Measurements from ENCODE around the gene UNC5B. TPM values are rescaled to one million over a fixed set of nuclear protein-coding genes. Genes with fewer than 3 reads are reported as not detected.

UNC5B gene
- polyA plus RNA-seq, 3 donors: 0.04 to 0.72 TPM; not detected in 1

DNA sequence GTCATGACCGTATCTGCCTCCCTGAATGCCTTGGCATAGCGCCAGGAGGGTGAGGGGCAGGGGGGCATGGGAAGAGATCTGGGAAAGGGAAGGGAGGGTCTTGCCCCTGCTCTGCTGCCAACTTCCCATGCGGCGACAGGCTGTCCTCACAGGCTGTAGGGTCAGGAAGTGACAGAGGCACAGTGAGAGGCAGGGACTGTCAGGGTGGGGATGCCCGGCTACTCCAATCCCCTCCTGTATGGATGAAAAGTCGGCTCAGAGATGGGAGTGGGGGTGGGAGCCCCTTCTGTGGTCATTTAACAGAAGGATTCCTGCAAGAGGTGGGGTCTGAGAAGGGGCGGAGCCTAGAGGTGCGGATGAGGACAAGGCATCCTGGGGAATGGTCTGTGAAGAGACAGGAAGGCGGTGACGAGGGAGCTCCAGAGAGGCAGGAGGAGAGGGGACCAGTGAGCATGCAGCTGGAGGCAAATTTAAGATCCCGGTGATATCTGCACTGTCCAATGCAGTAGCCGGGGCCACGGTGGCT lies 20.8 kb upstream of the UNC5B start:
- no peaks in the 10 kb centered on the region for H4K20me1 ChIP-seq (ENCODE audit: insufficient read depth, low read length)
- peaks cover 0 to 2% of the 10 kb centered on the region in 2 donors for H3K9me3 ChIP-seq (replicated peaks in 1 of 2; ENCODE audit: control insufficient read depth in 1 of 2, insufficient read depth in 1 of 2, low read length in 2 of 2)
- no peaks in the 10 kb centered on the region for H3K36me3 ChIP-seq (replicated peaks in 1 of 2; ENCODE audit: control insufficient read depth in 1 of 2, insufficient read depth in 2 of 2, low read length in 2 of 2)
- no peak overlapping the region for H3K9ac ChIP-seq (ENCODE audit: insufficient read depth, low read length, poor library complexity, severe bottlenecking)
- DNase-seq: no peak
- H3K79me2 ChIP-seq (ENCODE audit: insufficient read depth, low read length): no peaks in the 10 kb centered on the region
- H3K27me3 Mint-ChIP-seq (ENCODE audit: low read depth in 3 of 3): peaks cover 4 to 11% (median 5%) of the 10 kb centered on the region in 3 donors
- no peak overlapping the region for H3K4me2 ChIP-seq (replicated peaks; ENCODE audit: extremely low read depth, low read length, poor library complexity, severe bottlenecking)
- H3K4me3 Mint-ChIP-seq: no peak overlapping the region
- TF ChIP-seq, protein P1, sequence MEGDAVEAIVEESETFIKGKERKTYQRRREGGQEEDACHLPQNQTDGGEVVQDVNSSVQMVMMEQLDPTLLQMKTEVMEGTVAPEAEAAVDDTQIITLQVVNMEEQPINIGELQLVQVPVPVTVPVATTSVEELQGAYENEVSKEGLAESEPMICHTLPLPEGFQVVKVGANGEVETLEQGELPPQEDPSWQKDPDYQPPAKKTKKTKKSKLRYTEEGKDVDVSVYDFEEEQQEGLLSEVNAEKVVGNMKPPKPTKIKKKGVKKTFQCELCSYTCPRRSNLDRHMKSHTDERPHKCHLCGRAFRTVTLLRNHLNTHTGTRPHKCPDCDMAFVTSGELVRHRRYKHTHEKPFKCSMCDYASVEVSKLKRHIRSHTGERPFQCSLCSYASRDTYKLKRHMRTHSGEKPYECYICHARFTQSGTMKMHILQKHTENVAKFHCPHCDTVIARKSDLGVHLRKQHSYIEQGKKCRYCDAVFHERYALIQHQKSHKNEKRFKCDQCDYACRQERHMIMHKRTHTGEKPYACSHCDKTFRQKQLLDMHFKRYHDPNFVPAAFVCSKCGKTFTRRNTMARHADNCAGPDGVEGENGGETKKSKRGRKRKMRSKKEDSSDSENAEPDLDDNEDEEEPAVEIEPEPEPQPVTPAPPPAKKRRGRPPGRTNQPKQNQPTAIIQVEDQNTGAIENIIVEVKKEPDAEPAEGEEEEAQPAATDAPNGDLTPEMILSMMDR (IDR thresholded peaks at IDR 0.05): no peak
- WGBS (ENCODE audit: insufficient coverage): 77% methylated on average over 11 of the region's 13 CpGs
- no peaks in the 10 kb centered on the region for H3K36me3 Mint-ChIP-seq
- intact Hi-C loops (cut with micrococcal nuclease): no loop called here
- H3K27ac Mint-ChIP-seq: no peak overlapping the region
- no peak overlapping the region for H2AFZ ChIP-seq (ENCODE audit: insufficient read depth, low read depth, low read length, poor library complexity, severe bottlenecking)
- peaks cover 0 to 7% (median 3%) of the 10 kb centered on the region in 7 donors for H3K9me3 Mint-ChIP-seq
- H3K4me1 ChIP-seq (ENCODE audit: control insufficient read depth in 1 of 2, insufficient read depth in 2 of 2, low read length in 2 of 2): no peaks in the 10 kb centered on the region
- no peaks in the 10 kb centered on the region for H3K4me1 Mint-ChIP-seq
- no peaks in the 10 kb centered on the region for H3K27me3 ChIP-seq (ENCODE audit: control insufficient read depth in 2 of 2, insufficient read depth in 2 of 2, low read length in 2 of 2)
- no peak overlapping the region for H3K4me3 ChIP-seq (replicated peaks in 1 of 3; ENCODE audit: low read depth in 2 of 3, low read length in 3 of 3)
- H3K27ac ChIP-seq (ENCODE audit: low read depth in 1 of 2, low read length in 2 of 2): no peak overlapping the region

DNA sequence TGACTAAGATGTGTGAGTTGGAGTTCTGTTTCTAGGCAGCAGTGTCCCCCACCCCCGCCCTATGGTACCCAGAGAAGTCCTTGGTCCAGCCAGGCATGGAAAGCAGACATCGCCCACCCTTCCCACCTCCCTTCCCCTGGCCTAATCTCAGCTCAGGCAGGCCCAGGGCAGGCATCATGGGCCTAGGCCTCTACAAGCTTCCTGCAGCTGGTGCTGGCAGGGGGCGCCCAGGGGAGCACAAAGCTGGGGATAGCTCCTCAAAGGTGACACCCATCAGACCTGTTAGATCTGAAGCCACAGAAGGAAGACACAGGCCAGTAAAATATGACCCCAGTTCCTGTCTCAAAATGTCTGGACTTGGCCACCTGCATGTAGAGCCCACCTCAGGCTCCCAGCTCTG lies 18.9 kb upstream of the UNC5B start:
- Histone ChIP-seq H4K20me1 (ENCODE audit: insufficient read depth, low read length) (no peaks in the 10 kb centered on the region), H3K4me3 (replicated peaks in 1 of 3; ENCODE audit: low read depth in 2 of 3, low read length in 3 of 3) (no peak overlapping the region), H3K4me1 (ENCODE audit: control insufficient read depth in 1 of 2, insufficient read depth in 2 of 2, low read length in 2 of 2) (no peaks in the 10 kb centered on the region), H3K4me2 (replicated peaks; ENCODE audit: extremely low read depth, low read length, poor library complexity, severe bottlenecking) (no peak overlapping the region), H3K9ac (ENCODE audit: insufficient read depth, low read length, poor library complexity, severe bottlenecking) (no peak overlapping the region), H3K36me3 (replicated peaks in 1 of 2; ENCODE audit: control insufficient read depth in 1 of 2, insufficient read depth in 2 of 2, low read length in 2 of 2) (no peaks in the 10 kb centered on the region), H3K27me3 (ENCODE audit: control insufficient read depth in 2 of 2, insufficient read depth in 2 of 2, low read length in 2 of 2) (no peaks in the 10 kb centered on the region), H3K27ac (ENCODE audit: low read depth in 1 of 2, low read length in 2 of 2) (no peak overlapping the region), H3K9me3 (replicated peaks in 1 of 2; ENCODE audit: control insufficient read depth in 1 of 2, insufficient read depth in 1 of 2, low read length in 2 of 2) (peaks cover 8 to 12% of the 10 kb centered on the region in 2 donors), H3K79me2 (ENCODE audit: insufficient read depth, low read length) (no peaks in the 10 kb centered on the region), H2AFZ (ENCODE audit: insufficient read depth, low read depth, low read length, poor library complexity, severe bottlenecking) (no peak overlapping the region)
- H3K27me3 Mint-ChIP-seq (ENCODE audit: low read depth in 3 of 3): peaks cover 4 to 10% (median 8%) of the 10 kb centered on the region in 3 donors
- H3K4me1 Mint-ChIP-seq: no peaks in the 10 kb centered on the region
- no peak overlapping the region for H3K4me3 Mint-ChIP-seq
- H3K9me3 Mint-ChIP-seq: peaks cover 8 to 22% (median 15%) of the 10 kb centered on the region in 7 donors
- no peak overlapping the region for H3K27ac Mint-ChIP-seq
- DNase-seq: no peak
- intact Hi-C loops (cut with micrococcal nuclease): no loop called here
- TF ChIP-seq, protein P1 (IDR thresholded peaks at IDR 0.05): no peak
- 87% methylated on average over 3 of the region's 3 CpGs for WGBS (ENCODE audit: insufficient coverage)
- no peaks in the 10 kb centered on the region for H3K36me3 Mint-ChIP-seq

All from CD14-positive monocyte (primary cell).